NOMO-1 (cell line): Measurements from ENCODE around the gene CALN1.

Experiments used
- DNase-seq, 2 experiments: peaks; one replicate each; lab custom pipeline; 2025; ENCODE audit not compliant: unreplicated experiment in 2 of 2; lab: John Stamatoyannopoulos, UW

CALN1 gene

GRCh38 chr7:71904484-71904883 lies 507.7 kb downstream of the CALN1 start:
- DNase-seq = no peak

- DNase-seq = no peak
These were observed 511.6 kb downstream of the CALN1 start for GRCh38 chr7:71900556-71900955.

GRCh38 chr7:71896535-71896934 lies 515.6 kb downstream of the CALN1 start:
- no peak for DNase-seq

GRCh38 chr7:71886046-71886445 lies 526.1 kb downstream of the CALN1 start:
- no peak for DNase-seq

- DNase-seq = no peak
These were observed 526.7 kb downstream of the CALN1 start for GRCh38 chr7:71885487-71885886.

GRCh38 chr7:71883415-71883814 lies 528.7 kb downstream of the CALN1 start:
- DNase-seq = no peak

GRCh38 chr7:71871446-71871845 lies 540.7 kb downstream of the CALN1 start:
- no peak for DNase-seq

- no peak for DNase-seq
These were observed 541.3 kb downstream of the CALN1 start for GRCh38 chr7:71870812-71871211.

- DNase-seq = peak; percentile 30 to 76
These were observed 543.3 kb downstream of the CALN1 start for GRCh38 chr7:71868797-71869196.

- DNase-seq = no peak
These were observed 544.5 kb downstream of the CALN1 start for GRCh38 chr7:71867626-71868025.

- DNase-seq = no peak
These were observed 547.0 kb downstream of the CALN1 start for GRCh38 chr7:71865172-71865571.

GRCh38 chr7:71864130-71864529 lies 548.0 kb downstream of the CALN1 start:
- DNase-seq = no peak

GRCh38 chr7:71860572-71860971 lies 551.6 kb downstream of the CALN1 start:
- DNase-seq = no peak

- no peak for DNase-seq
These were observed 554.8 kb downstream of the CALN1 start for GRCh38 chr7:71857338-71857737.

- no peak for DNase-seq
These were observed 557.4 kb downstream of the CALN1 start for GRCh38 chr7:71854546-71855397.

- DNase-seq = no peak
These were observed 560.2 kb downstream of the CALN1 start for GRCh38 chr7:71851776-71852498.

GRCh38 chr7:71846160-71846559 lies 566.0 kb downstream of the CALN1 start:
- DNase-seq = no peak

- DNase-seq = no peak
These were observed 568.5 kb downstream of the CALN1 start for GRCh38 chr7:71843676-71844075.

GRCh38 chr7:71842786-71843185 lies 569.4 kb downstream of the CALN1 start:
- DNase-seq = no peak

GRCh38 chr7:71842381-71842780 lies 569.8 kb downstream of the CALN1 start:
- no peak for DNase-seq

- no peak for DNase-seq
These were observed 577.1 kb downstream of the CALN1 start for GRCh38 chr7:71835056-71835455.

GRCh38 chr7:71829515-71829914 lies 582.6 kb downstream of the CALN1 start:
- no peak for DNase-seq
